Measurements from ENCODE around the gene SLC13A2.
"Not testable (repeated sequence)": the region's sequence is repeated elsewhere in the genome, so short reads cannot be mapped to it uniquely, and the experiment has no call there.

SLC13A2 gene

GRCh38 chr17:28518132-28518531 is 44.7 kb downstream of the SLC13A2 start:
- DNase-seq (ENCODE audit: low spot score) = no peak

- DNase-seq (ENCODE audit: low spot score) = no peak
Observed at GRCh38 chr17:28518578-28518977, 45.1 kb downstream of the SLC13A2 start.

GRCh38 chr17:28519236-28519635 is 45.8 kb downstream of the SLC13A2 start:
- DNase-seq (ENCODE audit: low spot score) = no peak

GRCh38 chr17:28520687-28521086 is 47.2 kb downstream of the SLC13A2 start:
- DNase-seq (ENCODE audit: low spot score) = no peak

GRCh38 chr17:28521311-28522085 is 48.1 kb downstream of the SLC13A2 start:
- no peak for DNase-seq (ENCODE audit: low spot score)

GRCh38 chr17:28522281-28522680 is 48.8 kb downstream of the SLC13A2 start:
- DNase-seq (ENCODE audit: low spot score) = not testable (repeated sequence)

GRCh38 chr17:28523186-28523585 is 49.7 kb downstream of the SLC13A2 start:
- DNase-seq (ENCODE audit: low spot score) = no peak

GRCh38 chr17:28523876-28524275 is 50.4 kb downstream of the SLC13A2 start:
- DNase-seq (ENCODE audit: low spot score) = no peak

- DNase-seq (ENCODE audit: low spot score) = no peak
Observed at GRCh38 chr17:28524476-28525424, 51.3 kb downstream of the SLC13A2 start.

- DNase-seq (ENCODE audit: low spot score) = no peak
Observed at GRCh38 chr17:28526381-28526780, 52.9 kb downstream of the SLC13A2 start.

- DNase-seq (ENCODE audit: low spot score) = no peak
Observed at GRCh38 chr17:28527181-28527681, 53.8 kb downstream of the SLC13A2 start.

- DNase-seq (ENCODE audit: low spot score) = no peak
Observed at GRCh38 chr17:28527859-28528258, 54.4 kb downstream of the SLC13A2 start.

GRCh38 chr17:28528327-28529012 is 55.0 kb downstream of the SLC13A2 start:
- DNase-seq (ENCODE audit: low spot score) = no peak

- DNase-seq (ENCODE audit: low spot score) = no peak
Observed at GRCh38 chr17:28529013-28529400, 55.6 kb downstream of the SLC13A2 start.

GRCh38 chr17:28530250-28530649 is 56.8 kb downstream of the SLC13A2 start:
- no peak for DNase-seq (ENCODE audit: low spot score)

GRCh38 chr17:28530926-28531325 is 57.5 kb downstream of the SLC13A2 start:
- DNase-seq (ENCODE audit: low spot score) = no peak

GRCh38 chr17:28532050-28532960 is 58.9 kb downstream of the SLC13A2 start:
- no peak for DNase-seq (ENCODE audit: low spot score)

GRCh38 chr17:28533091-28533807 is 59.8 kb downstream of the SLC13A2 start:
- no peak for DNase-seq (ENCODE audit: low spot score)

GRCh38 chr17:28534740-28535375 is 61.4 kb downstream of the SLC13A2 start:
- no peak for DNase-seq (ENCODE audit: low spot score)
